K562 (cell line): ENCODE data around the gene ESR2. TPM values are rescaled to one million over a fixed set of nuclear protein-coding genes. Genes with fewer than 3 reads are reported as not detected.

Experiments
- ATAC-seq: fragments of 200-7000 bp; cut with Tn5 transposase; 3 replicates; pipeline ENCODE4 v1.9.1; 2020; ENCODE audit warnings: moderate library complexity
- BruUV-seq: library from RNA; stranded (reverse); fragments of 400-500 nt; replicated peaks from 2 replicates; lab custom pipeline; 2021; lab: Mats Ljungman, UMichigan
- CTCF ChIA-PET: fragments of 300-600 bp; formaldehyde crosslinking; extraction: SDS; loops from one replicate; lab custom pipeline; 2021; ENCODE audit warnings: low intra/inter-chr PET ratio; lab: Yijun Ruan, JAX
- POLR2A ChIA-PET: fragments of 300-600, 350-650 bp; sonication (Branson Sonifier 250); formaldehyde crosslinking; extraction: SDS; loops from one replicate; lab custom pipeline; 2021; ENCODE audit warnings: antibody characterized with exemption, inconsistent platforms; lab: Yijun Ruan, JAX
- DNase-seq, 4 experiments: peaks; one replicate each; pipeline versions ENCODE4 v3.0.0 to v3.0.0-alpha.2; 2011 to 2018; ENCODE audit warnings: low spot score in 3 of 4, mixed read lengths in 3 of 4; ENCODE audit errors: extremely low read depth in 1 of 4
- FAIRE-seq: peaks from 2 replicates; lab custom pipeline; 2011; peaks lifted over from hg19 to GRCh38; lab: Jason Lieb, UNC
- H2AFZ ChIP-seq: 2 replicates; pipeline ENCODE4 v1.6.0; 2011; ENCODE audit warnings: low read depth, low read length, control low read depth, inconsistent platforms
- H3K27ac ChIP-seq: fragments of 200-600 bp; 3 replicates; pipeline ENCODE4 v1.8.0; 2011; ENCODE audit warnings: low read depth, mild to moderate bottlenecking, control low read depth, inconsistent platforms, low read length, moderate library complexity, mixed read lengths; ENCODE audit errors: extremely low read depth
- H3K27me3 ChIP-seq, 2 experiments: fragments of 300-600 bp in 1 of 2; 2 replicates in 1 of 2; 3 replicates in 1 of 2; pipeline versions ENCODE4 v1.6.0 to v1.8.0; 2011; ENCODE audit warnings: inconsistent platforms in 2 of 2, low read length in 2 of 2, mild to moderate bottlenecking in 1 of 2, mixed read lengths in 1 of 2, moderate library complexity in 1 of 2; ENCODE audit not compliant: control insufficient read depth in 2 of 2, insufficient read depth in 2 of 2
- H3K36me3 ChIP-seq: fragments of 300-600 bp; 3 replicates; pipeline ENCODE4 v1.8.0; 2011; ENCODE audit warnings: mild to moderate bottlenecking, low read length, inconsistent platforms; ENCODE audit not compliant: control insufficient read depth, insufficient read depth
- H3K4me1 ChIP-seq, 2 experiments: fragments of 200-600 bp in 1 of 2; replicated peaks in 1 of 2; 2 replicates in 1 of 2; 3 replicates in 1 of 2; pipeline versions ENCODE4 v1.5.1 to v1.8.0; 2011; ENCODE audit warnings: inconsistent platforms in 2 of 2, low read length in 2 of 2, mild to moderate bottlenecking in 1 of 2, mixed read lengths in 1 of 2, moderate library complexity in 1 of 2; ENCODE audit not compliant: control insufficient read depth in 2 of 2, insufficient read depth in 2 of 2
- H3K4me2 ChIP-seq: 2 replicates; pipeline ENCODE4 v1.6.1; 2011; ENCODE audit warnings: low read length, control low read depth, inconsistent platforms, mixed read lengths; ENCODE audit not compliant: insufficient read depth
- H3K4me3 ChIP-seq: fragments of 200-600 bp; sonication (generic), shearing (Covaris generic); 2 replicates; pipeline ENCODE4 v1.5.1; 2016; ENCODE audit warnings: control low read depth, inconsistent platforms
- H3K79me2 ChIP-seq: fragments of 200-600 bp; 3 replicates; pipeline ENCODE4 v1.8.0; 2011; ENCODE audit warnings: low read length, inconsistent platforms; ENCODE audit not compliant: control insufficient read depth, insufficient read depth
- H3K9ac ChIP-seq, 2 experiments: 2 replicates each; pipeline versions ENCODE4 v1.6.0 to v1.6.1; 2011; ENCODE audit warnings: low read depth in 2 of 2, low read length in 2 of 2, control low read depth in 1 of 2, inconsistent platforms in 1 of 2, mild to moderate bottlenecking in 1 of 2, mixed read lengths in 1 of 2; ENCODE audit not compliant: insufficient read depth in 1 of 2
- H3K9me1 ChIP-seq: one replicate; pipeline ENCODE4 v1.6.0; 2011; ENCODE audit warnings: inconsistent platforms, mild to moderate bottlenecking, low read length, moderate library complexity; ENCODE audit not compliant: control insufficient read depth, insufficient read depth
- H3K9me3 ChIP-seq: replicated peaks from 2 replicates; pipeline ENCODE4 v1.5.1; 2011; ENCODE audit warnings: low read depth, low read length, inconsistent platforms; ENCODE audit not compliant: control insufficient read depth, insufficient read depth
- H4K20me1 ChIP-seq: replicated peaks from 2 replicates; pipeline ENCODE4 v1.6.1; 2011; ENCODE audit warnings: low read length, inconsistent platforms, mixed read lengths; ENCODE audit not compliant: control insufficient read depth, insufficient read depth
- ARID3B ChIP-seq: fragments of 250-450 bp; sonication (Bioruptor Pico); IDR thresholded peaks from 2 replicates; pipeline ENCODE4 v1.4.0; 2020; ENCODE audit warnings: borderline replicate concordance
- ATF6 ChIP-seq: sonication (generic); formaldehyde crosslinking; IDR thresholded peaks from 2 replicates; pipeline ENCODE4 v1.4.0; 2020; ENCODE audit warnings: mild to moderate bottlenecking, missing genetic modification reagents
- CXXC5 ChIP-seq: fragments of 250-450 bp; sonication (Bioruptor Pico); IDR thresholded peaks from 2 replicates; pipeline ENCODE4 v1.8.0; 2022; ENCODE audit warnings: inconsistent platforms, mild to moderate bottlenecking, moderate library complexity
- DNMT1 ChIP-seq: fragments of 450-650 bp; IDR thresholded peaks from 2 replicates; pipeline ENCODE4 v1.6.1; 2016; ENCODE audit warnings: antibody characterized with exemption, mild to moderate bottlenecking
- DPF2 ChIP-seq: fragments of 450-650 bp; IDR thresholded peaks from 2 replicates; pipeline ENCODE4 v1.6.1; 2016
- E4F1 ChIP-seq: fragments of 250-450 bp; sonication (Bioruptor Pico); IDR thresholded peaks from 2 replicates; pipeline ENCODE4 v1.5.0; 2021; ENCODE audit warnings: mild to moderate bottlenecking, borderline replicate concordance
- FIP1L1 ChIP-seq: fragments of 200-400 bp; formaldehyde crosslinking; IDR thresholded peaks from 2 replicates; pipeline ENCODE4 v1.6.1; 2018; ENCODE audit warnings: mild to moderate bottlenecking, low read depth, low read length; ENCODE audit not compliant: poor library complexity, severe bottlenecking
- FOXJ2 ChIP-seq: fragments of 200-800 bp; sonication (Bioruptor generic); IDR thresholded peaks from 2 replicates; pipeline ENCODE4 v1.6.1; 2016; ENCODE audit warnings: missing genetic modification characterization, missing compliant biosample characterization
- IFI16 ChIP-seq: fragments of 250-450 bp; sonication (Bioruptor Pico); IDR thresholded peaks from 2 replicates; pipeline ENCODE4 v2.1.2; 2022; ENCODE audit warnings: mild to moderate bottlenecking, inconsistent platforms
- KAT2B ChIP-seq: IDR thresholded peaks from one replicate; pipeline ENCODE4 v1.6.1; 2012; ENCODE audit warnings: low read depth, mild to moderate bottlenecking, control low read depth, inconsistent platforms, low read length, moderate library complexity
- MTA1 ChIP-seq: fragments of 450-650 bp; IDR thresholded peaks from 2 replicates; pipeline ENCODE4 v1.6.1; 2017; ENCODE audit warnings: borderline replicate concordance
- SAFB ChIP-seq: fragments of 200-400 bp; formaldehyde crosslinking; IDR thresholded peaks from 2 replicates; pipeline ENCODE4 v1.6.1; 2017; ENCODE audit warnings: low read depth, low read length, borderline replicate concordance
- SAFB2 ChIP-seq: fragments of 200-400 bp; formaldehyde crosslinking; IDR thresholded peaks from 2 replicates; pipeline ENCODE4 v1.6.1; 2018; ENCODE audit warnings: borderline replicate concordance, low read length, low read depth, moderate library complexity; ENCODE audit not compliant: severe bottlenecking
- SRF ChIP-seq, 2 experiments: fragments of 250-450, 450-650 bp in 1 of 2; sonication (Bioruptor Pico) in 1 of 2; sonication (generic) in 1 of 2; formaldehyde crosslinking; IDR thresholded peaks; 2 replicates each; pipeline versions ENCODE4 v1.5.0 to v1.5.1; 2020 to 2022; ENCODE audit warnings: mild to moderate bottlenecking in 1 of 2, missing genetic modification reagents in 1 of 2
- YBX1 ChIP-seq: fragments of 450-650 bp; IDR thresholded peaks from 2 replicates; pipeline ENCODE4 v1.7.1; 2016; ENCODE audit warnings: mild to moderate bottlenecking
- ZBTB1 ChIP-seq: sonication (generic); formaldehyde crosslinking; IDR thresholded peaks from 2 replicates; pipeline ENCODE4 v1.8.1; 2023; ENCODE audit warnings: missing genetic modification reagents, low read depth, mild to moderate bottlenecking, borderline replicate concordance
- ZNF347 ChIP-seq: fragments of 450-650 bp; formaldehyde crosslinking; IDR thresholded peaks from 2 replicates; pipeline ENCODE4 v1.4.0; 2020; ENCODE audit warnings: low read depth, mild to moderate bottlenecking, moderate library complexity
- ZNF57 ChIP-seq: fragments of 450-650 bp; formaldehyde crosslinking; IDR thresholded peaks from 2 replicates; pipeline ENCODE4 v1.4.0; 2020; ENCODE audit warnings: mild to moderate bottlenecking, moderate library complexity
- ZNF696 ChIP-seq: fragments of 250-450 bp; sonication (Bioruptor Pico); conservative IDR thresholded peaks from 2 replicates; pipeline ENCODE4 v1.4.0; 2020; ENCODE audit warnings: mild to moderate bottlenecking, moderate library complexity
- WGBS: fragments of 100-300 bp; shearing (Covaris generic); methylation state at CpG from one replicate; pipeline ENCODE4 v1.1.6; 2016; ENCODE audit warnings: low coverage, mixed read lengths; ENCODE audit not compliant: insufficient coverage; ENCODE audit errors: missing lambda C conversion rate; 5-methylcytosine and 5-hydroxymethylcytosine counted together
- in situ Hi-C: fragments of 300-500 bp; cut with MboI; formaldehyde crosslinking; loops from 4 replicates; pipeline ENCODE4 v1.15.0; 2018; ENCODE audit warnings: inconsistent platforms, mixed read lengths
- intact Hi-C: fragments of 100-400 bp; cut with micrococcal nuclease; formaldehyde crosslinking; loops from 2 replicates; pipeline ENCODE4 v1.14.2; 2022
- polyA plus RNA-seq, 8 experiments: library from polyadenylated mRNA; depleted of rRNA in 4 of 8; stranded (reverse) in 5 of 8; unstranded in 3 of 8; fragments of >200 nt; fragmentation: Nextera tagmentation in 2 of 8; fragmentation: Illumina TruSeq in 1 of 8; extraction: Ambion mirVana in 2 of 8; extraction: Trizol in 1 of 8; gene quantifications; 2 replicates each; pipeline versions ENCODE4 v1.2.1 to v1.2.3, GENCODE V29; 2011 to 2014; ENCODE audit warnings: inconsistent platforms in 1 of 8, missing spikeins in 1 of 8
- total RNA-seq, 7 experiments: library from RNA; depleted of rRNA in 6 of 7; stranded (reverse); fragments of >200 nt in 6 of 7; fragmentation: Illumina TruSeq in 2 of 7; extraction: Trizol in 2 of 7; gene quantifications; 2 replicates each; pipeline versions ENCODE4 v1.2.1 to v1.2.3, GENCODE V29; 2011 to 2021; ENCODE audit warnings: low replicate concordance in 1 of 7

Gene ESR2
- total and polyA plus RNA-seq, 9 of the 15 experiments (the other 6 are each of a cell fraction or from before 2014, with no cell fraction given) = 0.07 to 3.8 (median 2.0) TPM

- H2AFZ ChIP-seq = no peak overlapping the region
- H3K79me2 ChIP-seq = no peaks in the 10 kb centered on the region
- H3K9me3 ChIP-seq = no peaks in the 10 kb centered on the region
- no TSS peak for BruUV-seq
- TF ChIP-seq CXXC5 (CRISPR knock-in tag) = no peak
- TF ChIP-seq DPF2 = no peak
- TF ChIP-seq DNMT1 = no peak
- TF ChIP-seq ZBTB1 = no peak
- no peak for TF ChIP-seq SAFB
- no peak for TF ChIP-seq SAFB2
- TF ChIP-seq ZNF57 (CRISPR knock-in tag) = no peak
- no peak for TF ChIP-seq FIP1L1
- TF ChIP-seq KAT2B = no peak
- no peak for TF ChIP-seq E4F1
- TF ChIP-seq IFI16 (CRISPR knock-in tag) = no peak
- no peak for TF ChIP-seq MTA1
- no peak for TF ChIP-seq ATF6 (CRISPR knock-in tag)
- no peak for TF ChIP-seq ARID3B (CRISPR knock-in tag)
- TF ChIP-seq SRF (CRISPR knock-in tag; IDR thresholded peaks at IDR 0.05) = no peak
- TF ChIP-seq ZNF347 (CRISPR knock-in tag) = no peak
- TF ChIP-seq FOXJ2 (tag) = no peak
- no peak for TF ChIP-seq ZNF696 (CRISPR knock-in tag)
- TF ChIP-seq YBX1 = no peak
- TF ChIP-seq, all 486 proteins: peak for 0
- Histone ChIP-seq H3K27me3 (no peaks in the 10 kb centered on the region), H3K4me2 (no peak overlapping the region), H3K9ac (no peak overlapping the region), H3K36me3 (no peaks in the 10 kb centered on the region), H3K27ac (no peak overlapping the region), H3K4me3 (no peak overlapping the region), H3K9me1 (no peaks in the 10 kb centered on the region), H3K4me1 (peaks cover 0 to 3% of the 10 kb centered on the region in 2 experiments; a peak in 2 of 5 replicates), H4K20me1 (no peaks in the 10 kb centered on the region)
- 14% methylated on average over 2 of the region's 3 CpGs for whole genome bisulfite sequencing
- ChIA-PET CTCF (no interaction called here), POLR2A (interaction anchor here (0.9 kb wide), 1 partner anchor 109 kb away, joined by 3 read pairs; no protein-coding TSS in a partner anchor)
- ATAC-seq (peak; percentile 53; the same call in 1 of the 3 replicates), FAIRE-seq (no peak), DNase-seq (no peak)
- in situ Hi-C loops (no loop called here), intact Hi-C loops (no loop called here)
These were observed 115.4 kb downstream of the ESR2 start for GRCh38 chr14:64178814-64179213.
